Measurements from ENCODE around the gene SEMA5A.

The SEMA5A gene

GRCh38 chr5:9218358-9218757 lies 327.5 kb downstream of the SEMA5A start:
- TF ChIP-seq, protein P1, sequence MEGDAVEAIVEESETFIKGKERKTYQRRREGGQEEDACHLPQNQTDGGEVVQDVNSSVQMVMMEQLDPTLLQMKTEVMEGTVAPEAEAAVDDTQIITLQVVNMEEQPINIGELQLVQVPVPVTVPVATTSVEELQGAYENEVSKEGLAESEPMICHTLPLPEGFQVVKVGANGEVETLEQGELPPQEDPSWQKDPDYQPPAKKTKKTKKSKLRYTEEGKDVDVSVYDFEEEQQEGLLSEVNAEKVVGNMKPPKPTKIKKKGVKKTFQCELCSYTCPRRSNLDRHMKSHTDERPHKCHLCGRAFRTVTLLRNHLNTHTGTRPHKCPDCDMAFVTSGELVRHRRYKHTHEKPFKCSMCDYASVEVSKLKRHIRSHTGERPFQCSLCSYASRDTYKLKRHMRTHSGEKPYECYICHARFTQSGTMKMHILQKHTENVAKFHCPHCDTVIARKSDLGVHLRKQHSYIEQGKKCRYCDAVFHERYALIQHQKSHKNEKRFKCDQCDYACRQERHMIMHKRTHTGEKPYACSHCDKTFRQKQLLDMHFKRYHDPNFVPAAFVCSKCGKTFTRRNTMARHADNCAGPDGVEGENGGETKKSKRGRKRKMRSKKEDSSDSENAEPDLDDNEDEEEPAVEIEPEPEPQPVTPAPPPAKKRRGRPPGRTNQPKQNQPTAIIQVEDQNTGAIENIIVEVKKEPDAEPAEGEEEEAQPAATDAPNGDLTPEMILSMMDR (IDR thresholded peaks at IDR 0.05) = no peak
- Histone ChIP-seq H3K4me3 (ENCODE audit: low read depth in 1 of 2, low read length in 1 of 2) (no peak overlapping the region), H3K27ac (no peak overlapping the region), H3K9me3 (no peaks in the 10 kb centered on the region), H3K27me3 (no peaks in the 10 kb centered on the region), H3K4me1 (ENCODE audit: control insufficient read depth in 1 of 2, insufficient read depth in 1 of 2, low read depth in 1 of 2, low read length in 1 of 2) (no peaks in the 10 kb centered on the region), H3K36me3 (no peaks in the 10 kb centered on the region)

- Histone ChIP-seq H3K27ac (no peak overlapping the region), H3K4me3 (ENCODE audit: low read depth in 1 of 2, low read length in 1 of 2) (no peak overlapping the region), H3K27me3 (no peaks in the 10 kb centered on the region), H3K36me3 (no peaks in the 10 kb centered on the region), H3K9me3 (no peaks in the 10 kb centered on the region), H3K4me1 (ENCODE audit: control insufficient read depth in 1 of 2, insufficient read depth in 1 of 2, low read depth in 1 of 2, low read length in 1 of 2) (no peaks in the 10 kb centered on the region)
- TF ChIP-seq, protein P1 (IDR thresholded peaks at IDR 0.05) = no peak
These were observed 333.3 kb downstream of the SEMA5A start for GRCh38 chr5:9212605-9213004.

GRCh38 chr5:9209846-9210492 lies 335.9 kb downstream of the SEMA5A start:
- H3K27me3 ChIP-seq = no peaks in the 10 kb centered on the region
- no peaks in the 10 kb centered on the region for H3K4me1 ChIP-seq (ENCODE audit: control insufficient read depth in 1 of 2, insufficient read depth in 1 of 2, low read depth in 1 of 2, low read length in 1 of 2)
- TF ChIP-seq, protein P1 (IDR thresholded peaks at IDR 0.05) = no peak
- H3K4me3 ChIP-seq (ENCODE audit: low read depth in 1 of 2, low read length in 1 of 2) = no peak overlapping the region
- H3K9me3 ChIP-seq = no peaks in the 10 kb centered on the region
- H3K36me3 ChIP-seq = no peaks in the 10 kb centered on the region
- no peak overlapping the region for H3K27ac ChIP-seq

DNA sequence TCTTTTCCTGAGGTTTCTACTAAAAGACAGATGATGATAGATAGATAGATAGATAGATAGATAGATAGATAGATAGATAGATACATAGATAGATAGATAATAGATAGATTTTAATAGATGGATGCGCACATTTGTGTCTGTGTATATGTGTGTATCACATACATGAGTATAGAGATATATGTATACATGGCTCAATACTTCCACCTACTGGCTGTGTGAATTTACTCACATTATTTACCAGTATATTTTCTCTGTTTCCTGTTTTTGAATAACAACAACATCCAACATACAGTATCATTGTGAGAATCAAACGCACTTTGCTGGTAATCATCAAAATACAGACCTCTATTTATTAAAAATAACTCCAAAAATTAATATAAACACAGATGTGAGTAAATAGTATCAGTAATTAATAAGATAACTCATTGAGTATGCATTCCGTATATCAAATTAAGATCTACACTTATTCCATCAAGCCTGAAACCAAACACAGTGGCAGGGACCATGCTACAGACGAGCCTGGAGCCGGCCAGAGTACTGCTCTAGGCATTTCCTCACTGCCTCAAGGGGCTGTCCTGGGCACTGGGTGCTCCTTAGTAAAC lies 338.0 kb downstream of the SEMA5A start:
- H3K27ac ChIP-seq = no peak overlapping the region
- no peaks in the 10 kb centered on the region for H3K4me1 ChIP-seq (ENCODE audit: control insufficient read depth in 1 of 2, insufficient read depth in 1 of 2, low read depth in 1 of 2, low read length in 1 of 2)
- H3K9me3 ChIP-seq = no peaks in the 10 kb centered on the region
- no peaks in the 10 kb centered on the region for H3K27me3 ChIP-seq
- TF ChIP-seq, protein P1 (IDR thresholded peaks at IDR 0.05) = no peak
- H3K4me3 ChIP-seq (ENCODE audit: low read depth in 1 of 2, low read length in 1 of 2) = no peak overlapping the region
- no peaks in the 10 kb centered on the region for H3K36me3 ChIP-seq

DNA sequence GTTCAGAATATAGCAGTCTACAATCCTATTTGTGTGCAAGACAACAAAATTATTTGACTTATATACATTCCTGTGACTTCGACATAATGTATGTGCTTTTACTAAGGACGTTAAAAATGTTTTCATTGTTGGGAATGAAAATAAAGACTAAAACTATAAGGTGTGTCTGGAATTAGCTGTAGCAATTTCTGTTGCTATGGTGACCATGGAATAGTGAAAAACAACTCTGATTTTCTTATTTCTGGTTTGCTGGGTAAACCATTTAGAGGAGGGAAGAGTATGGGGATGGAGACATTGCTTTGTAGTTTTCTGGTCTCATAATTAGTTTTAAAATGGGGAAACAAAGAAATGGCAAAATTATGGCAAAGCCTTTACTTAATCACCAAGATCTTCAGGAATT lies 343.2 kb downstream of the SEMA5A start:
- Histone ChIP-seq H3K4me3 (ENCODE audit: low read depth in 1 of 2, low read length in 1 of 2) (no peak overlapping the region), H3K27me3 (no peaks in the 10 kb centered on the region)
- TF ChIP-seq, protein P1 (IDR thresholded peaks at IDR 0.05) = no peak

More for the DNA sequence above, 343.2 kb downstream of the SEMA5A start:
- no peaks in the 10 kb centered on the region for H3K9me3 ChIP-seq
- H3K27ac ChIP-seq = no peak overlapping the region
- no peaks in the 10 kb centered on the region for H3K4me1 ChIP-seq (ENCODE audit: control insufficient read depth in 1 of 2, insufficient read depth in 1 of 2, low read depth in 1 of 2, low read length in 1 of 2)
- H3K36me3 ChIP-seq = no peaks in the 10 kb centered on the region

Data from neutrophil (primary cell).